ENCODE data around the gene CNNM4. TPM values are rescaled to one million over a fixed set of nuclear protein-coding genes. Genes with fewer than 3 reads are reported as not detected.
A peak's percentile ranks its signal among the peaks of the same experiment; 100 is the strongest.

Gene CNNM4
- polyA plus RNA-seq, 6 donors from 2014 or later: 3.3 to 9.4 (median 6.3) TPM; not detected in 1

- ATAC-seq (ENCODE audit: low read depth in 2 of 2) (peak; percentile 2), DNase-seq (no peak)
- Mint-ChIP-seq H3K27me3 (no peaks in the 10 kb centered on the region), H3K9me3 (no peaks in the 10 kb centered on the region), H3K27ac (peak overlapping the region; percentile 44 to 92 (median 58)), H3K36me3 (peaks cover 0 to 7% of the 10 kb centered on the region in 2 donors), H3K4me1 (peaks cover 37 to 50% (median 43%) of the 10 kb centered on the region in 3 donors), H3K4me3 (peak overlapping the region; percentile 84 to 97 (median 92))
These were observed 54.8 kb downstream of the CNNM4 start for GRCh38 chr2:96815326-96816126.

- Mint-ChIP-seq H3K36me3 (peaks cover 0 to 7% of the 10 kb centered on the region in 2 donors), H3K9me3 (no peaks in the 10 kb centered on the region), H3K27me3 (no peaks in the 10 kb centered on the region), H3K4me1 (peaks cover 45 to 58% (median 51%) of the 10 kb centered on the region in 3 donors), H3K4me3 (peak within 1 kb of the TSS; percentile 84 to 97 (median 92)), H3K27ac (peak within 1 kb of the TSS; percentile 47 to 92 (median 58))
- DNase-seq: peak; percentile 99
- peak; percentile 88 to 90 for ATAC-seq (ENCODE audit: low read depth in 2 of 2)
These were observed 55.6 kb downstream of the CNNM4 start, which contains the start of gene CNNM3 for GRCh38 chr2:96816127-96816835. TSS of gene CNNM3 (plus strand) at chr2:96816268. CDS start at chr2:96816278, 10 bp downstream.

- Mint-ChIP-seq H3K27me3 (no peaks in the 10 kb centered on the region), H3K9me3 (no peaks in the 10 kb centered on the region), H3K27ac (peak overlapping the region in 1 of 6 donors; percentile 36), H3K36me3 (peaks cover 0 to 7% of the 10 kb centered on the region in 2 donors), H3K4me1 (peaks cover 46 to 60% (median 54%) of the 10 kb centered on the region in 3 donors), H3K4me3 (peak overlapping the region; percentile 79 to 91 (median 85))
- ATAC-seq (ENCODE audit: low read depth in 2 of 2) (no peak), DNase-seq (no peak)
These were observed 56.4 kb downstream of the CNNM4 start for GRCh38 chr2:96816836-96817702.

GRCh38 chr2:96817882-96818281, 57.2 kb downstream of the CNNM4 start:
- Mint-ChIP-seq H3K9me3 (no peaks in the 10 kb centered on the region), H3K27me3 (no peaks in the 10 kb centered on the region), H3K36me3 (peaks cover 0 to 7% of the 10 kb centered on the region in 2 donors), H3K4me3 (peak overlapping the region; percentile 79 to 91 (median 85)), H3K27ac (peak overlapping the region in 3 of 6 donors; percentile 26 to 47 (median 34)), H3K4me1 (peaks cover 46 to 58% (median 56%) of the 10 kb centered on the region in 3 donors)
- ATAC-seq (ENCODE audit: low read depth in 2 of 2): no peak
- DNase-seq: no peak

GRCh38 chr2:96819128-96819875, 58.6 kb downstream of the CNNM4 start:
- no peaks in the 10 kb centered on the region for H3K9me3 Mint-ChIP-seq
- H3K27ac Mint-ChIP-seq: no peak overlapping the region
- peak overlapping the region in 7 of 8 donors; percentile 9 to 89 (median 81) for H3K4me3 Mint-ChIP-seq
- DNase-seq: no peak
- peaks cover 0 to 7% of the 10 kb centered on the region in 2 donors for H3K36me3 Mint-ChIP-seq
- ATAC-seq (ENCODE audit: low read depth in 2 of 2): no peak
- peaks cover 46 to 57% (median 52%) of the 10 kb centered on the region in 3 donors for H3K4me1 Mint-ChIP-seq
- H3K27me3 Mint-ChIP-seq: no peaks in the 10 kb centered on the region

GRCh38 chr2:96819876-96820511, 59.3 kb downstream of the CNNM4 start:
- H3K4me1 Mint-ChIP-seq: peaks cover 43 to 56% (median 52%) of the 10 kb centered on the region in 3 donors
- ATAC-seq (ENCODE audit: low read depth in 2 of 2) (no peak), DNase-seq (no peak)
- H3K36me3 Mint-ChIP-seq: peaks cover 0 to 7% of the 10 kb centered on the region in 2 donors
- peak overlapping the region in 3 of 6 donors; percentile 32 to 63 (median 52) for H3K27ac Mint-ChIP-seq
- no peaks in the 10 kb centered on the region for H3K9me3 Mint-ChIP-seq
- peak overlapping the region in 5 of 8 donors; percentile 9 to 81 (median 55) for H3K4me3 Mint-ChIP-seq
- no peaks in the 10 kb centered on the region for H3K27me3 Mint-ChIP-seq

GRCh38 chr2:96821113-96821675, 60.5 kb downstream of the CNNM4 start:
- DNase-seq (no peak), ATAC-seq (ENCODE audit: low read depth in 2 of 2) (no peak)
- H3K4me3 Mint-ChIP-seq: peak overlapping the region in 3 of 8 donors; percentile 22 to 54 (median 42)
- no peaks in the 10 kb centered on the region for H3K9me3 Mint-ChIP-seq
- peaks cover 0 to 7% of the 10 kb centered on the region in 2 donors for H3K36me3 Mint-ChIP-seq
- H3K4me1 Mint-ChIP-seq: peaks cover 38 to 51% (median 46%) of the 10 kb centered on the region in 3 donors
- H3K27ac Mint-ChIP-seq: peak overlapping the region in 3 of 6 donors; percentile 3 to 29 (median 14)
- H3K27me3 Mint-ChIP-seq: no peaks in the 10 kb centered on the region

- H3K27ac Mint-ChIP-seq: no peak overlapping the region
- DNase-seq (no peak), ATAC-seq (ENCODE audit: low read depth in 2 of 2) (no peak)
- peaks cover 0 to 7% of the 10 kb centered on the region in 2 donors for H3K36me3 Mint-ChIP-seq
- no peaks in the 10 kb centered on the region for H3K27me3 Mint-ChIP-seq
- no peak overlapping the region for H3K4me3 Mint-ChIP-seq
- no peaks in the 10 kb centered on the region for H3K9me3 Mint-ChIP-seq
- peaks cover 32 to 44% (median 41%) of the 10 kb centered on the region in 3 donors for H3K4me1 Mint-ChIP-seq
These were observed 62.1 kb downstream of the CNNM4 start for GRCh38 chr2:96822786-96823185.

GRCh38 chr2:96823198-96823597, 62.5 kb downstream of the CNNM4 start:
- peaks cover 28 to 40% (median 37%) of the 10 kb centered on the region in 3 donors for H3K4me1 Mint-ChIP-seq
- DNase-seq (no peak), ATAC-seq (ENCODE audit: low read depth in 2 of 2) (no peak)
- H3K27me3 Mint-ChIP-seq: no peaks in the 10 kb centered on the region
- no peak overlapping the region for H3K27ac Mint-ChIP-seq
- peaks cover 0 to 10% of the 10 kb centered on the region in 2 donors for H3K36me3 Mint-ChIP-seq
- H3K4me3 Mint-ChIP-seq: no peak overlapping the region
- H3K9me3 Mint-ChIP-seq: no peaks in the 10 kb centered on the region

- H3K4me1 Mint-ChIP-seq: peaks cover 21 to 29% (median 27%) of the 10 kb centered on the region in 3 donors
- H3K36me3 Mint-ChIP-seq: peaks cover 0 to 19% of the 10 kb centered on the region in 2 donors
- ATAC-seq (ENCODE audit: low read depth in 2 of 2) (no peak), DNase-seq (no peak)
- H3K27ac Mint-ChIP-seq: no peak overlapping the region
- no peak overlapping the region for H3K4me3 Mint-ChIP-seq
- H3K9me3 Mint-ChIP-seq: no peaks in the 10 kb centered on the region
- H3K27me3 Mint-ChIP-seq: no peaks in the 10 kb centered on the region
These were observed 63.6 kb downstream of the CNNM4 start for GRCh38 chr2:96824079-96824870.

GRCh38 chr2:96825057-96825456, 64.4 kb downstream of the CNNM4 start:
- Mint-ChIP-seq H3K27ac (no peak overlapping the region), H3K36me3 (peaks cover 7 to 24% of the 10 kb centered on the region in 2 donors), H3K27me3 (no peaks in the 10 kb centered on the region), H3K9me3 (no peaks in the 10 kb centered on the region), H3K4me3 (no peak overlapping the region), H3K4me1 (peaks cover 17 to 21% (median 20%) of the 10 kb centered on the region in 3 donors)
- ATAC-seq (ENCODE audit: low read depth in 2 of 2) (no peak), DNase-seq (no peak)

All from naive B cell (primary cell).